Tibial nerve (tissue), 4 donors: ENCODE measurements around the gene MSRB1.

Source experiments
- EP300 ChIP-seq, 2 donors: sonication (generic); formaldehyde crosslinking; IDR thresholded peaks; one replicate each; pipeline ENCODE4 v1.6.1; 2017; ENCODE audit warnings: antibody characterized with exemption in 2 of 2, mild to moderate bottlenecking in 1 of 2
- POLR2A ChIP-seq, 2 donors: fragments of 450-650 bp; IDR thresholded peaks; one replicate each; pipeline ENCODE4 v1.6.1; 2017; ENCODE audit warnings: antibody characterized with exemption in 2 of 2, mild to moderate bottlenecking in 2 of 2, moderate library complexity in 2 of 2
- TF ChIP-seq, protein P1 (sequence below), 5 experiments: fragments of 200-600 bp in 3 of 5; fragments of 450-650 bp in 2 of 5; sonication (generic) in 3 of 5; IDR thresholded peaks; one replicate each; pipeline ENCODE4 v1.5.1; 2016 to 2019; ENCODE audit warnings: antibody characterized with exemption in 5 of 5, mild to moderate bottlenecking in 3 of 5, moderate library complexity in 2 of 5

DNA sequence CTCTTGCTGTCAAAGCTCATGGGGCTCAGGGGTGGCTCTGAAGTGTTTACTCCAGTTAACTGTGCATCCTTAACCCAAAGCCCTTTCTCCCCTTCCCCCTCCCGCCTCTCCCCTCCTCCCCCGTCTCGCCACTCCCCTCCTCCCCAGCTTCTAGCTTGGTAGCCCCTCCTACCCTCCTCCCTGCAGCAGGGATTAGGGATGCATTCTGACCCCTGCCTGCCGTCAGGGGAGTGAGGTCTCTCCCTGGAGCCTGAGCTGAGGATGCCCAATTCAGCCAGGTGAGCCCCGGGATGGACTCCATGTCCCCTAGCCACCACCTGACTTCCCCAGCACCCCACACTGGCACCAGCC lies 26.4 kb downstream of the MSRB1 start:
- TF ChIP-seq, protein P1, sequence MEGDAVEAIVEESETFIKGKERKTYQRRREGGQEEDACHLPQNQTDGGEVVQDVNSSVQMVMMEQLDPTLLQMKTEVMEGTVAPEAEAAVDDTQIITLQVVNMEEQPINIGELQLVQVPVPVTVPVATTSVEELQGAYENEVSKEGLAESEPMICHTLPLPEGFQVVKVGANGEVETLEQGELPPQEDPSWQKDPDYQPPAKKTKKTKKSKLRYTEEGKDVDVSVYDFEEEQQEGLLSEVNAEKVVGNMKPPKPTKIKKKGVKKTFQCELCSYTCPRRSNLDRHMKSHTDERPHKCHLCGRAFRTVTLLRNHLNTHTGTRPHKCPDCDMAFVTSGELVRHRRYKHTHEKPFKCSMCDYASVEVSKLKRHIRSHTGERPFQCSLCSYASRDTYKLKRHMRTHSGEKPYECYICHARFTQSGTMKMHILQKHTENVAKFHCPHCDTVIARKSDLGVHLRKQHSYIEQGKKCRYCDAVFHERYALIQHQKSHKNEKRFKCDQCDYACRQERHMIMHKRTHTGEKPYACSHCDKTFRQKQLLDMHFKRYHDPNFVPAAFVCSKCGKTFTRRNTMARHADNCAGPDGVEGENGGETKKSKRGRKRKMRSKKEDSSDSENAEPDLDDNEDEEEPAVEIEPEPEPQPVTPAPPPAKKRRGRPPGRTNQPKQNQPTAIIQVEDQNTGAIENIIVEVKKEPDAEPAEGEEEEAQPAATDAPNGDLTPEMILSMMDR (IDR thresholded peaks at IDR 0.05): no peak
- TF ChIP-seq EP300 (IDR thresholded peaks at IDR 0.05): no peak
- TF ChIP-seq POLR2A (IDR thresholded peaks at IDR 0.05): no peak
